GM21390 (cell line): Measurements from ENCODE around the gene IGF2R.
"Not testable (repeated sequence)": the region's sequence is repeated elsewhere in the genome, so short reads cannot be mapped to it uniquely, and the experiment has no call there.

Experiments used
- ATAC-seq: cut with Tn5 transposase; IDR thresholded peaks from one replicate; pipeline ENCODE4 v1.9.1; 2021; ENCODE audit not compliant: unreplicated experiment

Gene IGF2R, protein sequence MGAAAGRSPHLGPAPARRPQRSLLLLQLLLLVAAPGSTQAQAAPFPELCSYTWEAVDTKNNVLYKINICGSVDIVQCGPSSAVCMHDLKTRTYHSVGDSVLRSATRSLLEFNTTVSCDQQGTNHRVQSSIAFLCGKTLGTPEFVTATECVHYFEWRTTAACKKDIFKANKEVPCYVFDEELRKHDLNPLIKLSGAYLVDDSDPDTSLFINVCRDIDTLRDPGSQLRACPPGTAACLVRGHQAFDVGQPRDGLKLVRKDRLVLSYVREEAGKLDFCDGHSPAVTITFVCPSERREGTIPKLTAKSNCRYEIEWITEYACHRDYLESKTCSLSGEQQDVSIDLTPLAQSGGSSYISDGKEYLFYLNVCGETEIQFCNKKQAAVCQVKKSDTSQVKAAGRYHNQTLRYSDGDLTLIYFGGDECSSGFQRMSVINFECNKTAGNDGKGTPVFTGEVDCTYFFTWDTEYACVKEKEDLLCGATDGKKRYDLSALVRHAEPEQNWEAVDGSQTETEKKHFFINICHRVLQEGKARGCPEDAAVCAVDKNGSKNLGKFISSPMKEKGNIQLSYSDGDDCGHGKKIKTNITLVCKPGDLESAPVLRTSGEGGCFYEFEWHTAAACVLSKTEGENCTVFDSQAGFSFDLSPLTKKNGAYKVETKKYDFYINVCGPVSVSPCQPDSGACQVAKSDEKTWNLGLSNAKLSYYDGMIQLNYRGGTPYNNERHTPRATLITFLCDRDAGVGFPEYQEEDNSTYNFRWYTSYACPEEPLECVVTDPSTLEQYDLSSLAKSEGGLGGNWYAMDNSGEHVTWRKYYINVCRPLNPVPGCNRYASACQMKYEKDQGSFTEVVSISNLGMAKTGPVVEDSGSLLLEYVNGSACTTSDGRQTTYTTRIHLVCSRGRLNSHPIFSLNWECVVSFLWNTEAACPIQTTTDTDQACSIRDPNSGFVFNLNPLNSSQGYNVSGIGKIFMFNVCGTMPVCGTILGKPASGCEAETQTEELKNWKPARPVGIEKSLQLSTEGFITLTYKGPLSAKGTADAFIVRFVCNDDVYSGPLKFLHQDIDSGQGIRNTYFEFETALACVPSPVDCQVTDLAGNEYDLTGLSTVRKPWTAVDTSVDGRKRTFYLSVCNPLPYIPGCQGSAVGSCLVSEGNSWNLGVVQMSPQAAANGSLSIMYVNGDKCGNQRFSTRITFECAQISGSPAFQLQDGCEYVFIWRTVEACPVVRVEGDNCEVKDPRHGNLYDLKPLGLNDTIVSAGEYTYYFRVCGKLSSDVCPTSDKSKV (N-terminal part only)

DNA sequence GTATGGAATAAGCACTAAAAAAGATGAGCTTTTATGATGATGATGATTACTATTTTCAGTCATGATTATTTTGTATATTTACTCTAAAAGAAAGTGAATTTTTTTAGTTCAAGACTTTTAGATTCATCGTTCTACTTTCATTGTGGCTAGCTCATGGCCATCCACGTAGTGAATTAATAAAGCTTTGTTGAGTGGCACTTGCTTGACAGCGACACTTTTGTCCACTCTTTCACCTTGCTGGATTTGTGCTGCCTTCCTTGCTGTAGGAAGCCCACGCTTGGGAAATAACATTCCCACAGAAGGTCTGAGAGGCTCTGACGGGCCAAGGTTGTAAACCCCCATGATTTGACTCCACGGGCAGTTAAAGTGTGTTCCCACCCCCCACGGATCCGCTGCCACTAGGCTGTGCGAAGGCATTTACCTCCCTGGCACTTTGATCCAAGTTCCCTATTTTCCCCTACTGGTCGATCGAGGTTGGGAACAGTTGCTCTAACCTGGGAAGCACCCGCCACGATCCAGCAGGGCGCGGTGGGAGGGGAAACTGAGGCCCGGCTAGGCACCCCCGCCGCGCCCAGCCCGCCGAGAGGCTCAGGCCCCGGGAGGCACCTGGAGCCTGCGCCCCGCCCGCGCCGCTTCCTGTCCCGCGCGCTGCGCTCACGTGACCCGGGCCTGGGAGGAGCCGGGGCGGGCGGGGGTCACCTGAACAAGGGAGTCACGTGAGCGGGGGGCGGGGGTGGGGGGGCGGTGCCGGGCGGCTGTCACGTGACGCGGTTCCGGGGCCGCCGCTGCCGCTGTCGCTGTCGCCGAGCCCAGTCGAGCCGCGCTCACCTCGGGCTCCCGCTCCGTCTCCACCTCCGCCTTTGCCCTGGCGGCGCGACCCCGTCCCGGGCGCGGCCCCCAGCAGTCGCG lies at the start of gene IGF2R:
TSS of gene IGF2R (plus strand) at position 788 of the 909 bp plus-strand sequence. CDS start 165 bp downstream, outside the sequence.
- ATAC-seq = peak; percentile 79

DNA sequence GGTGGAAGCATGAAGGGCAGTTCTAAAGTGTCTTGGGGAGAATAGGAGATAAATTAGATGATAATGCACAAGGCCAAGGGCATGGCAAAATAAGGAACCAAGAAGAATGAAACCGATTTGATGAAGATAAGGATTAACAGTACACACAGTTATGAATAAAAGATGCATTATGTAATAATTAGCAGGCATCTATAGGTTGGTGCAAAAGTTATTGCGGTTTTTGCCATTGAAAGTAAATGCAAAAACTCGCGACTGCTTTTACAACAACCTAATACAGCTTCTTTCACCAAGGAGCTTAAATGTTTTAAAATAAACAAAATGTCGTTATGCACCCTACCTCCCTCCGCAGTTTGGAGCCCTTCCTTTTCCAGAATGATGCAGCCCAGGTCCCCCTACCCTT lies 49.1 kb upstream of the IGF2R start:
- no peak for ATAC-seq

DNA sequence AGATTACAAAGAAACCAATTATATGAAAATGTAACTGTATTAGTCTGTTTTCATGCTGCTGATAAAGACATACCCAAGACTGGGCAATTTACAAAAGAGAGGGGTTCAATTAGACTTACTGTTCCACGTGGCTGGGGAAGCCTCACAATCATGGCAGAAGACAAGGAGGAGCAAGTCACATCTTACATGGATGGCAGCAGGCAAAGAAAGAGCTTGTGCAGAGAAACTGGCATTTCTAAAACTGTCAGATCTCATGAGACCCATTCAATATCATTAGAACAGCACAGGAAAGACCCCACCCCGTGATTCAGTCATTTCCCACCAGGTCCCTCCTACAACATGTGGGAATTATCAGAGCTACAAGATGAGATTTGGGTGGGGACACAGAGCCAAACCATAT lies 44.7 kb upstream of the IGF2R start:
- not testable (repeated sequence) for ATAC-seq

DNA sequence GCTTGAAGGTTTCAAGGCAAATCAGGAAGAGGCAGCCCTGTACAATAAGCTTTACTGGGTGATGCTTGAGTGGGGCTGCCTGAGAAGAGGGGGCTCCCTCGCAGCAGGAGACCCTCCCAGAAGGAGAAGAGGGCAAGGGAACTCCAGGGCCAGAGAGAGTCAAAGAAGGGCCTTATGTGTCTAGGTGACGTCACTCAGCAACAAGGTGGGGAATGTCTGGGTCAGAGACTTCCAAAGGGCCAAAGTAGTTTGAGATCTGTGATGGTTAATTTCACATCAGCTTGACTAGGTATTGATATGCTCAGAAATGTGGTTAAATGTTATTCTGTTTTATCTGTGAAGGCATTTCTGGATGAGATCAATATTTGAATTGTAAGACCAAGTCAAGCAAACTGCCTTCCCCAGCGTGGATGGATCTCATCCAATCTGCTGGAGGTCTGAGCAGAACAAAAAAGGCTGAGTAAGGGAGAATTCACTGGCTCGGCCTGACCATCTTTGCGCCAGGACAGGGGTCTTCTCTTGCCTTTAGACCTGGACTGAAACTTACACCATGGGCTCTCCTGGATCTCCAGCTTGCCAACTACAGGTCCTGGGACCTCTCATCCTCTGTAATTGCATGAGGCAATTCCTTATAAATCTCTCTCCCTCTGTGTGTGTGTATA lies 42.2 kb upstream of the IGF2R start:
- ATAC-seq = no peak

DNA sequence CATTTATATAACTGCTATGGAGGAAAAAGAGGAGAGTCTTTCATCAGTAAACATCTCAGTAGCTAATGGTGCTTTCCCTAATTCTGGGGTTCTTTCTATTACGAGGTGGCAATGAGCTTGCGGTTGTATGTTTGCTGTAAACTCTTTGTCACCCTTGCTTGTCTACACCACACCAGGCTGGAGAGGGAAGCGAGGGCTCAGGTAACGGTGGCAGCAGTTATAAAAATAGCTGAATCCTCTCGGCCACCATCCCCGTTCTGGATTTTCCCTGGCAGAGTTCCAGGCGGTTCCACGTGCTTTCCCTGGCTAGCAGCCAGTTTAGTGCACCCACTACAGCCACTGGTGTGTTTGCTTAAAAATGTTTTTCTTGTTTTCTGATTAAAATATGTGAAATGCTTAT lies 39.1 kb upstream of the IGF2R start:
- peak; percentile 35 for ATAC-seq

DNA sequence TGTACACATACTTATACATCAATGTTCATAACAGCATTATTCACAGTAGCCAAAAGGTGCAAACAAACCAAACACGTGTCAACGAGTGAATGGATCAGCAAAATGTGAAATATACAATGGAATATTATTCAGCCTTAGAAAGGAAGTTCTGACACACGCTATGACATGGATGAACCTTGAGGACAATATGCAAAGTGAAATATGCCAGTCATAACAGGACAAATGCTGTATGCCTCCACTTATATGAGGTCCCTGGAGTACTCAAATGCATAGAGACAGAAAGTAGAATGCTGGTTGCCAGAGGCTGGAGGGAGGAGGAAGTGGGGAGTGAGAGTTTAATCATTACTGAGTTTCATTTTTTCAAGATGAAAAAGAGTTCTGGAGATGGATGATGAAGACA lies 37.8 kb upstream of the IGF2R start:
- peak; percentile 89 for ATAC-seq

DNA sequence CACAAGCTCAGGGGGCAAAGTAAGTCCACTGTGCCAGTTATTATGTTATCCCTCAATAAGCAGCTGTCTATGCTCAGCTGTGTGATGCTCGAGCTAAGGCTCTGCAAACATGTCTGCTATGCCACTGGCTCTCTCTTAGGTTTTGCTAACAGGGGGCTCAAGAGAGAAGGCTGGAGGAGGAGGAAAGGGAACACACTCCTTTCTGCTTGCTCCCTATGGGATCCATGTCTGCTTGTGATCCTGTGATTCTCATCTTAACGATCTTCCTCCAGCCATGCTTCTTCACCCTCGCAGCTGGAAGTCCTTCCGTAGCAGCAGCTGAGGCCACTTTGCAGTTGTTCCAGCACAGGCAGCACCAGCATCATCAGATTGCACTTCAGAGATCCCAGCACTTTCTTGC lies 37.0 kb upstream of the IGF2R start:
- ATAC-seq = no peak

DNA sequence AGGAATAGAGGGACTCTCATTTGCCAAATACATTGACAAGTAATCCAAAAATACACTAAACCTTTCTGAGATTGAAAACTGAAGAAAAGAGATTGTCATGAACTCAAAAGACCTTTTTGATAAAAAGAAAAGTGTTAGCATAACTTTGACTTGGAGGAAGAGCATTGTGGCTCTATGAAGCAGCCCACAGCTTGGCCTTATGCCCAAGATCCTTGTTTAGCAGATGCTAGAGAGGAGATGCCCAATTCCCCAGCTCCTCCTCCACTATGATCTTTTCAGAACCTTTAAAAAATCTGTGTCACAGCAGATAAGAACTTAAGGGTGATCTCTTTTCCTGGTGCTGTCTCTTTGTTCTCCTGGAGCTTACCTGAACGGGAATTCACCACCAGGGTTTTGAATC lies 35.8 kb upstream of the IGF2R start:
- ATAC-seq = no peak

DNA sequence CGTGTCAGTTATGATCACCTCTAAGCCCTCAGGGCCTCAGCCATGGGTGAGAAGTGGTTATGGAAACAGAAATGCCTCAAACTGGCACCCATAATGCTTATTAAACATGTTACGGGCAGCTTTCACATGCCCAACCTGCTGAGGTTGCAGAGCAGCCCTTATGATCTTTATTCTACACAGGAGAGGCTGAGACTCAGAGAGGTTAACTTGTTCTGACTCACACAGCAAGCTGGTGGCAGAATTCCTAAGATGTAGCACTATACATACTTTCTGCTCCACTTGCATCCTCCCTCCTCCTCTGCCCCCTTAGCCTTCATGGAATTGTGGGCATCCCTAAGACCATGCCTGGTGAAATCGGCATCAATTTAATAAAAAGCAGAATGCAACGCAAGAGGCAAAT lies 34.7 kb upstream of the IGF2R start:
- no peak for ATAC-seq

DNA sequence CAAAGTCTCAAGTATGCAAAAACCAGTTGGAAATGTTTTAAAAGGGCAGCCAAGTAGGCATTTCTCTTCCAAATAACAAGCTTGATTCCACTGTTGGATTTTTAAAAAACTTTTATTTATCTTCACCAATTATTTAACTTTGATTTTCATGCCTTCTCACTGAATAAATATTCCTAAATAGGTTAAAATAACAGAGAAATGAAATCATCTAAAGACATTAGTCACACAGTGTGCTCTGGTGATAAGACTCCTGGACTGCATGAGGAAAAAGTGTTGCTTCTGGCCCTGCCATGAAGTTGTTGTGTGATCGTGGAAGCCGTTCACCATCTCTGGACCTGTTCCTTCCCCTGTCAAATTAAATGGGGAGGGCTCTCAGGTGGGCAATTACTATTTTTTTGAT lies 33.8 kb upstream of the IGF2R start:
- ATAC-seq = no peak

DNA sequence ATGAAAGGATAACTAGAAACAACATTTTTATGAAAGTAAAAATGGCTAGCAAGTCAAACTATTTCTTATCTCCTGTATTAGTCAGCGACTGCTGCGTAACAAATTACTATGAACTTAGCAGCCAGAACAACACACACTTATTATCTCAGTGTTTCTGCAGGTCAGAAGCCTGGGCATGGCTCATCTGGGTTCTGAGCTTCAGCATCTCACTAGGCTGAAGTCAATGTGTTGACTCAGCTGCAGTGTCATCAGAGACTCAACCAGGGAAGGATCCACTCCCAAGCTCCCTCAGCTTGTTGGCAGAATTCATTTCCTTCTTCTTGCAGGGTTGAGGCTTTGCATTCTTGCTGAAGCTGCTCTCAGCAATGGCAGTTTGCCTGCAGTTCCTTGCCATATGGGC lies 33.2 kb upstream of the IGF2R start:
- ATAC-seq = no peak

DNA sequence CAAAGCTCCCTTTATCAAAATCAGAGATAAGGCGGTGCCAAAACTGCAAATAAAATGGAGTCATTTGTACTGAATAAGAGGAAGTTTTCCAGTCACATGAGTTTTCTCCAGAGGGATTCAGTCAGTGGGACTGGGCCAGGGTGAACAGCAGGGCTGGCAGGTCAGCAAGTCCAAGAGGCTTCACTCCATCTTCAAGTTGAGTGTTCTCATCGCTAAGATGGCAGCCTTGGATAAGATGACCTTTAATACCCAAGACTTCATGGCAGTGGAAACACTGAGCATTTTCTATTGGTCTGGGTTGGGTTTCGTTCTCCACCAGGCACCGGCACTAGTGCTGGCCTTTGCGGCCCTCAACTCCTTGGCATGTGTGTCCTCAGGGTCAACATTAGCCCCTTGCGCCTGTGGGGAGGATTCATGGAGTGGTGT lies 29.3 kb upstream of the IGF2R start:
- no peak for ATAC-seq

DNA sequence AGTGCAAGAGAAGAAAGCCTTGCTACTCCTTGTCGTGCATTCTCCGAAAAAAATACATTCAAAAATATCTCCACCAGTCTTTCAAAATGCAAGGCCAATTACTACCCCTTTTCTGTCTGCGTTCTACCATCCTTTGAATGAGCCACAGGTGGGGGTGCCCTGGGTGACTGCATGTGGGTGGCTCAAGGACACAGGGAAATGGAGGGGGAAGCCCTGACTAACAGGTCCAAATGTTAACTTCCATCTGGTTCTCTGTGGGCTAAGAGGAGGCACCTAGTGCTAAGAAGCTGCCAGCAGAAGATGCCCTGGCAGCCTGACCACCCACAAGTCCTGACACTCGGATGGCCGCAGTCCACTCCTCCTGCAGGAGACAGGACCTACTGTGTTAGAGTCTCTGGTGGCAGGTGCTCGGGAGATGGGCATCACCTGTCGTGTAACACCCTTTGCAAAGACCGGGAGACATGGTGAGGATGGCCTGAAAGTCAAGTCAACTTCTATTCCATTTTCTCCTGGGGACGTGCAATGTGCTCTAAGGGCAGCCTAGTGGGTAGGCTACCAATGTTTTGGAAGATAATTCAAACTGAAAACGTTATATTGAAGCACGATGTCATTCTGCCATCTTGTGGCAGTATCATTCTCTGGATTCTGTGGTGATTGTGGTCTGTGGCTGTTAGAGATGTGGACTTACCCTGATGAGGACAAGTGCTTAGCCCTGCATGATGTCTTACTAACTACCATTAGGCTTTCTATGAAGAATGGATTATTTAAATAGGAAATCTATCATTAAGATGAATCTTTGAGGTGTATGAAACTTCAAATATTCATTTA lies 27.4 kb upstream of the IGF2R start:
- ATAC-seq = peak; percentile 90

DNA sequence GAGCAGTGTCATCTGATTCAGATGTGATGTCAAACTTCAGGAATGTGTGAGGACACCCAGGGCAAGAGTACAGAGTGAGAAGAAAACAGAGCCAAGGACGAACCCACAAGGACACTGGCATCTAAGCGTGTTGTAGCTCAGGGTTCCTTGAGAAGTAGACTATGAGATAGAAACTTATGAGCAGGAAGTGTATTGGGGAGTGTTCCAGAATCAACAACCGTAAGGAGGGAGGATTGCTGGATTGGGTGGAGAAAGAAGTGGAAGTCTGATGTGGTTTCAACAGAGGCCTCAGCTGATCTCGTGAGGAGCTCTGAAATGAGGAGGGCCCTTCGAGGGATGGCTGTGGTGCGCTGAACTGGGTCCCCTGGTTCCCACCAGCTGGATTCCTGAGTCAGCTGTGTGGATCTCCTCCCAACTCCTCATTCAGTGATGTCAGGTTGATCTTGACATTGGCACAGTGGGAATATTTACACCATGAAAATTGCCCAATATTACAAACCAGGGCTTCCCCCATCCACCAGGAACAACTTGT lies 25.7 kb upstream of the IGF2R start:
- ATAC-seq = no peak

DNA sequence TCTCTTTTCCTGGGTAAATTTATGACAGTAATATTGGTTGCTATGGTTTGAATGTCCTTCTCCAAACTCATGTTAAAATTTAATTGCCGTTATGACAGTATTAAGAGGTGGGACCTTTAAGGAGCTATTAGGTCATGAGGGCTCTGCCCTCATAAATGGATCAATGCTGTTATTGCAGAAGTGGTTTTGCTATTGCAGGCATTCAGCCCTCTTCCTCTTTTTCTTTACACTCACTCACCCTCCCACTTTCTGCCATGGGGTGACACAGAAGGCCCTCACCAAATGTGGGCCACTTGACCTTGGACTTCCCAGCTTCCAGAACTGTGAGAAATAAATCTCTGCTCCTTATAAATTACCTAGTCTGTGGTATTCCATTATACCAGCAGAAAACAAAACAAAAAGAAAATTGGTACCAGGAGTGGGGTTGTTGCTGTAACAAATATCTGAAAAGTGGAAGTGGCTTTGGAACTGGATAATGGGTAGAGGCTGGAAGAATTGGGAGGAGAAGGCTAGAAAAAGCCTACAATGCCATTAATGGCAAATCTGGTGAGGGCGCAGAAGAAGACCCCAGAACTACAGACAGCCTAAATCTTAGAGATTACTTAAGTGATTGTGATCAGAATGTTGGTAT lies 24.8 kb upstream of the IGF2R start:
- no peak for ATAC-seq

DNA sequence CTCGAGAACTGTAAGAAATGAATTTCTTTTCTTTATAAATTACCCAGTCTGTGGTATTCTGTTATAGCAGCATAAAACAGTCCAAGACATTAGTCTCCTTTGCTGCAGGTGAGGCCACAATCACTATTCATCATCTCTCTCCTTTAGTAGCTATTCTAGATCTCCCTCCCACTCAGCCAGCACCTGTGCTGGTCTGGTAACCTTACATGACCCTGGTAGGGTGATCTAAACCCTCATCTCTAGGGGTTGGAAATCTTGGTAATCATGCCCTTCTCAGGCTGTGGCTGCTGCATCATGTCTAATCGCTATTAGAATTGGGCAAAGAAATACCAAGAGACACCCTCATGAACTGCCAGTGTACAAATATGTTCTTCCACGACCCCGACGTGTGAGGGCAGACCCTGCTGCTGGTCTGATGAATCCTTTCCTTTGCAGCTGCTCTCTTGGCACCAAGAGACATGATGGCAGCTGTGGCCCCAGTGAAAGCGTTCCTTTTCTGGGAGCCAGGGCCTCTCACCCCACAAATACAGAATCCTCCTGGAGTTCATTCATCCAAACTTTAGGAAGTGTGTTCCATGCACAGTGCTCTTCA lies 23.0 kb upstream of the IGF2R start:
- ATAC-seq = no peak

DNA sequence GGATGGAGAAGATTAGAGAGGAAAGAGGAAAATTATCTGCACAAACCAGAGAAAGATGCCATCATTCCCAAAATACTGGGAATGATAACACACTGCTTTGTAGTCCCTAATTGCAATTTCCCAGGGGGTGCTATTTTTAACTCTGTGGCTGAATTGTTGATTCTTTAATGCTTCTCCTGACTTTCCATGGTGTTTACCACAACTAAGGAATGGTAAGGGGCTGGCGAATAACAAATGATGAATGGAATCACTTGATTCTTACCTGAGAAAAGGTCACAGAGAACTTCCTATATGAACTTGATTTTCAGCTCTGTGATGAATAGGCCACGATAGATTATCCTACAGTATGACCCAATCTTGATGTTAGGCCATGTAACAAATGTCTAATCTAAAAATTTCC lies 22.0 kb upstream of the IGF2R start:
- no peak for ATAC-seq

DNA sequence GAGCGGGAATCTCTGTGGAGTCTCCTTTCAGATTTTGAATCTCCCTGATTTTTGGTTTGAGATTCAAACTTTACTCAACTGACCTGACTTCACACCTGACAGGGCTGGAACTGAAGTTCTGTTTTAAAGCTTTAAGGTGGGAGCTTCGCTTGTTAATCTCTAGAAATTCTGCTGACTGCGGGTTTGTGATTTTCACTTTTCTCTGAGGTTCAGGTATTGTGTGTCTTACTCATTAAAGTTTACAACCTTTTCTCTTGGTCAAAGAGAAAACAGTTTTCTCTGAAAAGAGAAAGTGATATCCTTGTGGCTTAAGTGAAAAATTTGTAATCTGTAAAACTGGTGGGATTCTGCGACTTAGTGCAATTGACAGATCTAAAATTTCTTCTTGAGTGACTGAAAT lies 20.7 kb upstream of the IGF2R start:
- no peak for ATAC-seq
